H9 (cell line): ENCODE data around the gene RNF181. TPM values are rescaled to one million over a fixed set of nuclear protein-coding genes. Genes with fewer than 3 reads are reported as not detected.

Experiments
- DNase-seq: peaks from one replicate; pipeline ENCODE4 v3.0.0-alpha.2; 2017
- H2AFZ ChIP-seq: one replicate; pipeline ENCODE4 v1.6.1; 2013; ENCODE audit warnings: mild to moderate bottlenecking, low read length, control low read depth, moderate library complexity
- H2AK5ac ChIP-seq: 2 replicates; pipeline ENCODE4 v1.6.1; 2013; ENCODE audit warnings: low read length, control low read depth, mixed read lengths; ENCODE audit not compliant: insufficient read length
- H2BK120ac ChIP-seq: one replicate; pipeline ENCODE4 v1.6.1; 2013; ENCODE audit warnings: low read depth, mild to moderate bottlenecking, low read length, control low read depth, inconsistent platforms; ENCODE audit not compliant: poor library complexity, severe bottlenecking
- H2BK12ac ChIP-seq: 2 replicates; pipeline ENCODE4 v1.6.1; 2013; ENCODE audit warnings: low read length, control low read depth, mixed read lengths, low read depth; ENCODE audit not compliant: insufficient read length
- H2BK15ac ChIP-seq: 2 replicates; pipeline ENCODE4 v1.6.1; 2013; ENCODE audit warnings: low read depth, low read length, control low read depth
- H2BK20ac ChIP-seq: one replicate; pipeline ENCODE4 v1.6.1; 2013; ENCODE audit warnings: low read depth, mild to moderate bottlenecking, low read length, control low read depth, inconsistent platforms; ENCODE audit not compliant: poor library complexity, severe bottlenecking
- H2BK5ac ChIP-seq: 2 replicates; pipeline ENCODE4 v1.6.1; 2013; ENCODE audit warnings: low read length, control low read depth, mixed read lengths; ENCODE audit not compliant: insufficient read length
- H3K14ac ChIP-seq: 2 replicates; pipeline ENCODE4 v1.6.1; 2013; ENCODE audit warnings: low read length, control low read depth; ENCODE audit not compliant: insufficient read depth
- H3K18ac ChIP-seq: 2 replicates; pipeline ENCODE4 v1.6.1; 2013; ENCODE audit warnings: low read depth, mild to moderate bottlenecking, mixed read lengths, low read length, control low read depth; ENCODE audit not compliant: insufficient read length
- H3K23ac ChIP-seq: 2 replicates; pipeline ENCODE4 v1.6.1; 2013; ENCODE audit warnings: low read length, control low read depth, mixed read lengths, low read depth; ENCODE audit not compliant: insufficient read length
- H3K23me2 ChIP-seq: 2 replicates; pipeline ENCODE4 v1.6.1; 2013; ENCODE audit warnings: low read depth, mild to moderate bottlenecking, mixed read lengths, low read length, control low read depth; ENCODE audit not compliant: insufficient read length, poor library complexity, severe bottlenecking
- H3K27ac ChIP-seq: 2 replicates; pipeline ENCODE4 v1.5.1; 2013; ENCODE audit warnings: low read length, control low read depth, mixed read lengths, low read depth; ENCODE audit not compliant: insufficient read length
- H3K27me3 ChIP-seq: 2 replicates; pipeline ENCODE4 v1.6.1; 2013; ENCODE audit warnings: low read length, control low read depth, inconsistent platforms; ENCODE audit not compliant: insufficient read depth
- H3K4ac ChIP-seq: 2 replicates; pipeline ENCODE4 v1.6.1; 2013; ENCODE audit warnings: low read depth, mild to moderate bottlenecking, control low read depth, inconsistent platforms, low read length, moderate library complexity
- H3K4me1 ChIP-seq: 2 replicates; pipeline ENCODE4 v1.6.1; 2013; ENCODE audit warnings: low read length, control low read depth, inconsistent platforms; ENCODE audit not compliant: insufficient read depth
- H3K4me2 ChIP-seq: 2 replicates; pipeline ENCODE4 v1.6.1; 2013; ENCODE audit warnings: low read length, control low read depth, mixed read lengths; ENCODE audit not compliant: insufficient read length, insufficient read depth
- H3K56ac ChIP-seq: 2 replicates; pipeline ENCODE4 v1.6.1; 2013; ENCODE audit warnings: low read depth, mild to moderate bottlenecking, mixed read lengths, low read length, control low read depth; ENCODE audit not compliant: insufficient read length
- H3K79me1 ChIP-seq: 2 replicates; pipeline ENCODE4 v1.6.1; 2013; ENCODE audit warnings: low read depth, mild to moderate bottlenecking, moderate library complexity, low read length, control low read depth, inconsistent platforms; ENCODE audit not compliant: insufficient read depth, poor library complexity, severe bottlenecking
- H3K79me2 ChIP-seq: 2 replicates; pipeline ENCODE4 v1.6.1; 2013; ENCODE audit warnings: low read length, control low read depth, inconsistent platforms; ENCODE audit not compliant: insufficient read depth
- H3K9ac ChIP-seq: 2 replicates; pipeline ENCODE4 v1.6.1; 2013; ENCODE audit warnings: low read length, control low read depth, mixed read lengths; ENCODE audit not compliant: insufficient read length; ENCODE audit errors: extremely low read depth
- H3K9me3 ChIP-seq: one replicate; pipeline ENCODE4 v1.6.1; 2013; ENCODE audit warnings: low read depth, low read length, inconsistent platforms; ENCODE audit not compliant: control insufficient read depth
- H3T11ph ChIP-seq: one replicate; pipeline ENCODE4 v1.6.1; 2013; ENCODE audit warnings: mild to moderate bottlenecking, low read length, control low read depth, inconsistent platforms
- H4K20me1 ChIP-seq: one replicate; pipeline ENCODE4 v1.6.1; 2013; ENCODE audit not compliant: control insufficient read depth, insufficient read length, insufficient read depth
- H4K5ac ChIP-seq: 2 replicates; pipeline ENCODE4 v1.6.1; 2013; ENCODE audit warnings: low read depth, mild to moderate bottlenecking, mixed read lengths, low read length, control low read depth; ENCODE audit not compliant: insufficient read length
- H4K8ac ChIP-seq: replicated peaks from 2 replicates; pipeline ENCODE4 v1.6.1; 2013; ENCODE audit warnings: low read length, control low read depth, mixed read lengths, low read depth; ENCODE audit not compliant: insufficient read length
- H4K91ac ChIP-seq: 2 replicates; pipeline ENCODE4 v1.6.1; 2013; ENCODE audit warnings: low read depth, mild to moderate bottlenecking, moderate library complexity, mixed read lengths, low read length, control low read depth; ENCODE audit not compliant: insufficient read length
- H3K27ac Mint-ChIP-seq, 3 experiments: 2 replicates in 2 of 3; 3 replicates in 1 of 3; pipeline ENCODE4 v1.8.0; 2020 to 2021; ENCODE audit warnings: mixed read lengths in 3 of 3, mild to moderate bottlenecking in 1 of 3, moderate library complexity in 1 of 3
- H3K27me3 Mint-ChIP-seq: 2 replicates; pipeline ENCODE4 v1.8.0; 2021; ENCODE audit warnings: low read depth, mild to moderate bottlenecking, moderate library complexity, mixed read lengths
- H3K36me3 Mint-ChIP-seq, 3 experiments: 2 replicates in 2 of 3; 3 replicates in 1 of 3; pipeline ENCODE4 v1.8.0; 2020 to 2021; ENCODE audit warnings: low read depth in 3 of 3, mixed read lengths in 3 of 3; ENCODE audit not compliant: insufficient read depth in 1 of 3
- H3K4me1 Mint-ChIP-seq, 2 experiments: 2 replicates each; pipeline ENCODE4 v1.8.0; 2020; ENCODE audit warnings: mixed read lengths in 2 of 2
- H3K4me3 Mint-ChIP-seq, 2 experiments: 2 replicates in 1 of 2; 3 replicates in 1 of 2; pipeline ENCODE4 v1.8.0; 2020 to 2021; ENCODE audit warnings: mild to moderate bottlenecking in 2 of 2, mixed read lengths in 2 of 2, moderate library complexity in 1 of 2
- H3K9me3 Mint-ChIP-seq, 2 experiments: 2 replicates in 1 of 2; 3 replicates in 1 of 2; pipeline ENCODE4 v1.8.0; 2020; ENCODE audit warnings: mild to moderate bottlenecking in 2 of 2, mixed read lengths in 2 of 2, moderate library complexity in 1 of 2
- WGBS: extraction: QIAGEN DNeasy Blood & Tissue Kit; methylation state at CpG from one replicate; pipeline ENCODE4 v1.1.7; 2013; ENCODE audit warnings: missing lambda C conversion rate, low lambda C conversion rate, mixed read lengths; ENCODE audit not compliant: insufficient read length; ENCODE audit errors: extremely low coverage; 5-methylcytosine and 5-hydroxymethylcytosine counted together
- total RNA-seq: library from RNA; stranded (reverse); gene quantifications from 2 replicates; pipeline ENCODE4 v1.2.1, GENCODE V29; 2021
- TF ChIP-seq, protein P1 (sequence below): fragments of 200-600 bp; sonication (generic); conservative IDR thresholded peaks from 3 replicates; pipeline ENCODE4 v1.8.0; 2021; ENCODE audit warnings: antibody characterized with exemption, mild to moderate bottlenecking

The RNF181 gene
- total RNA-seq, 1 experiment from 2014 or later, result 122 TPM

DNA sequence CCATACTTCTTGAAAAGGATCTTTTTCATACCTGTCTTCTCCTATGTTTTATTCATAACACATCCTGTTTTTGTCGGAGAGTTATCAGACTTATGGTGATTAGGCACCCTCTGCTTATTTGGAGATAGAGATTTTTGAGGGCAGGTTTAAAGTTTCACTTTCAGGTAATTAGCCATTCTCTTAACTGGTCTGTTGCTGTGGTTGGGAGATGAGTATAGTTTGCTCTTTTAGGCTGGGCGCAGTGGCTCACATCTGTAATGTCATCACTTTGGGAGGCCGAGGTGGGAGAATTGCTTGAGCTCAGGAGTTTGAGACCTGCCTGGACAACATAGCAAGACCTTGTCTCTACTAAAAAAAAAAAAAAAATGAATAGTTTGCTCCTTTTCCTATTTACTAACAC, 47.2 kb downstream of the RNF181 start:
- Histone ChIP-seq H3K18ac (no peak overlapping the region), H4K20me1 (no peaks in the 10 kb centered on the region), H4K8ac (no peak overlapping the region), H3K79me2 (no peaks in the 10 kb centered on the region), H3K79me1 (no peaks in the 10 kb centered on the region), H2BK120ac (no peak overlapping the region), H2BK15ac (no peak overlapping the region), H2BK12ac (no peak overlapping the region), H3K4me2 (no peak overlapping the region), H2BK5ac (no peak overlapping the region), H3K14ac (no peak overlapping the region), H3K27ac (no peak overlapping the region), H4K5ac (no peak overlapping the region), H3K23ac (no peak overlapping the region), H2AFZ (no peak overlapping the region), H2BK20ac (no peak overlapping the region), H3K9ac (no peak overlapping the region), H3K23me2 (no peaks in the 10 kb centered on the region), H3K56ac (no peak overlapping the region), H3K9me3 (no peaks in the 10 kb centered on the region), H3T11ph (no peak overlapping the region), H3K27me3 (no peaks in the 10 kb centered on the region), H3K4ac (no peak overlapping the region), H4K91ac (no peak overlapping the region), H2AK5ac (no peak overlapping the region), H3K4me1 (no peaks in the 10 kb centered on the region)
- no peaks in the 10 kb centered on the region; the same call in 1 of the 2 replicates for H3K27me3 Mint-ChIP-seq
- no peak for DNase-seq
- H3K27ac Mint-ChIP-seq, result no peak overlapping the region
- TF ChIP-seq, protein P1, sequence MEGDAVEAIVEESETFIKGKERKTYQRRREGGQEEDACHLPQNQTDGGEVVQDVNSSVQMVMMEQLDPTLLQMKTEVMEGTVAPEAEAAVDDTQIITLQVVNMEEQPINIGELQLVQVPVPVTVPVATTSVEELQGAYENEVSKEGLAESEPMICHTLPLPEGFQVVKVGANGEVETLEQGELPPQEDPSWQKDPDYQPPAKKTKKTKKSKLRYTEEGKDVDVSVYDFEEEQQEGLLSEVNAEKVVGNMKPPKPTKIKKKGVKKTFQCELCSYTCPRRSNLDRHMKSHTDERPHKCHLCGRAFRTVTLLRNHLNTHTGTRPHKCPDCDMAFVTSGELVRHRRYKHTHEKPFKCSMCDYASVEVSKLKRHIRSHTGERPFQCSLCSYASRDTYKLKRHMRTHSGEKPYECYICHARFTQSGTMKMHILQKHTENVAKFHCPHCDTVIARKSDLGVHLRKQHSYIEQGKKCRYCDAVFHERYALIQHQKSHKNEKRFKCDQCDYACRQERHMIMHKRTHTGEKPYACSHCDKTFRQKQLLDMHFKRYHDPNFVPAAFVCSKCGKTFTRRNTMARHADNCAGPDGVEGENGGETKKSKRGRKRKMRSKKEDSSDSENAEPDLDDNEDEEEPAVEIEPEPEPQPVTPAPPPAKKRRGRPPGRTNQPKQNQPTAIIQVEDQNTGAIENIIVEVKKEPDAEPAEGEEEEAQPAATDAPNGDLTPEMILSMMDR, result no peak
- H3K4me1 Mint-ChIP-seq, result no peaks in the 10 kb centered on the region
- H3K36me3 Mint-ChIP-seq, result peaks cover 54 to 93% (median 88%) of the 10 kb centered on the region in 3 experiments
- no CpG with 5 or more reads among the region's 3 CpGs for WGBS
- no peaks in the 10 kb centered on the region for H3K9me3 Mint-ChIP-seq
- H3K4me3 Mint-ChIP-seq, result no peak overlapping the region
